Gastroesophageal sphincter (tissue), 4 donors: Measurements from ENCODE around the gene CAPN12. TPM values are rescaled to one million over a fixed set of nuclear protein-coding genes. Genes with fewer than 3 reads are reported as not detected.

Experiments used
- ATAC-seq: fragments of 150-250 bp; one replicate; pipeline ENCODE4 v1.9.1; 2016; ENCODE audit warnings: mild to moderate bottlenecking, moderate library complexity
- H3K27ac ChIP-seq, 4 donors: fragments of 200-600 bp; sonication (generic) in 3 of 4; 1 replicate in 3 of 4; 2 replicates in 1 of 4; pipeline ENCODE4 v1.5.1; 2016 to 2019
- H3K27me3 ChIP-seq: fragments of 200-600 bp; sonication (generic); one replicate; pipeline ENCODE4 v1.5.1; 2019
- H3K36me3 ChIP-seq, 2 donors: fragments of 200-600 bp; sonication (generic); one replicate each; pipeline ENCODE4 v1.5.1; 2019; ENCODE audit warnings: control low read depth in 1 of 2
- H3K4me1 ChIP-seq, 3 donors: fragments of 200-600 bp; sonication (generic); 1 replicate in 2 of 3; 2 replicates in 1 of 3; pipeline ENCODE4 v1.5.1; 2016 to 2019; ENCODE audit warnings: control low read depth in 2 of 3
- H3K4me3 ChIP-seq, 2 donors: fragments of 200-600 bp; sonication (generic); one replicate each; pipeline ENCODE4 v1.5.1; 2019; ENCODE audit warnings: mild to moderate bottlenecking in 1 of 2, moderate library complexity in 1 of 2
- H3K9me3 ChIP-seq, 3 donors: fragments of 200-600 bp; sonication (generic); one replicate each; pipeline ENCODE4 v1.5.1; 2017 to 2019; ENCODE audit warnings: control low read depth in 2 of 3
- CTCF ChIP-seq, 4 experiments: fragments of 200-600 bp in 2 of 4; fragments of 450-650 bp in 2 of 4; sonication (generic) in 1 of 4; IDR thresholded peaks; one replicate each; pipeline ENCODE4 v1.5.1; 2017 to 2019; ENCODE audit warnings: antibody characterized with exemption in 4 of 4, mild to moderate bottlenecking in 2 of 4, moderate library complexity in 2 of 4
- EP300 ChIP-seq: sonication (generic); formaldehyde crosslinking; IDR thresholded peaks from one replicate; pipeline ENCODE4 v1.6.1; 2017; ENCODE audit warnings: antibody characterized with exemption, mild to moderate bottlenecking
- POLR2A ChIP-seq, 2 donors: fragments of 450-650 bp; IDR thresholded peaks; one replicate each; pipeline ENCODE4 v1.6.1; 2017; ENCODE audit warnings: antibody characterized with exemption in 2 of 2, mild to moderate bottlenecking in 2 of 2, moderate library complexity in 1 of 2
- POLR2AphosphoS5 ChIP-seq: sonication (generic); formaldehyde crosslinking; IDR thresholded peaks from one replicate; pipeline ENCODE4 v1.6.1; 2017; ENCODE audit warnings: antibody characterized with exemption
- WGBS, 2 donors: methylation state at CpG; one replicate each; pipeline ENCODE4 v1.1.5; 2018; ENCODE audit warnings: low coverage in 1 of 2; 5-methylcytosine and 5-hydroxymethylcytosine counted together
- total RNA-seq, 4 donors: library from RNA; depleted of rRNA; stranded (reverse); fragments of >200 nt; gene quantifications; one replicate each; pipeline ENCODE4 v1.1.0, GENCODE V29; 2016

CAPN12 gene
- total RNA-seq, 4 donors from 2014 or later, result 0.93 to 2.2 (median 1.1) TPM; not detected in 1

- Histone ChIP-seq H3K27me3 (no peaks in the 10 kb centered on the region), H3K4me1 (peaks cover 0 to 63% (median 3%) of the 10 kb centered on the region in 3 donors), H3K27ac (peak overlapping the region in 3 of 4 donors; percentile 74 to 97 (median 76)), H3K36me3 (peaks cover 0 to 100% of the 10 kb centered on the region in 2 donors), H3K4me3 (no peak overlapping the region), H3K9me3 (no peaks in the 10 kb centered on the region)
- TF ChIP-seq POLR2AphosphoS5 (no peak), CTCF (IDR thresholded peaks at IDR 0.05) (no peak), EP300 (no peak), POLR2A (IDR thresholded peaks at IDR 0.05) (no peak)
- 72 to 90% methylated on average over 2 to 6 of the region's 20 CpGs for WGBS, 2 donors
- no peak for ATAC-seq
Observed at GRCh38 chr19:38721496-38721895, 22.8 kb downstream of the CAPN12 start.

- no peak for ATAC-seq
- Histone ChIP-seq H3K36me3 (peaks cover 0 to 100% of the 10 kb centered on the region in 2 donors), H3K27me3 (no peaks in the 10 kb centered on the region), H3K9me3 (no peaks in the 10 kb centered on the region), H3K27ac (peak overlapping the region in 3 of 4 donors; percentile 74 to 97 (median 76)), H3K4me1 (peaks cover 0 to 67% (median 3%) of the 10 kb centered on the region in 3 donors), H3K4me3 (no peak overlapping the region)
- no CpG with 5 or more reads among the region's 15 CpGs for WGBS, 2 donors
- TF ChIP-seq POLR2AphosphoS5 (no peak), CTCF (IDR thresholded peaks at IDR 0.05) (no peak)
Observed at GRCh38 chr19:38720559-38721236, 23.6 kb downstream of the CAPN12 start.

- Histone ChIP-seq H3K27me3 (no peaks in the 10 kb centered on the region), H3K9me3 (no peaks in the 10 kb centered on the region), H3K4me1 (peaks cover 0 to 75% (median 3%) of the 10 kb centered on the region in 3 donors), H3K4me3 (no peak overlapping the region), H3K27ac (peak overlapping the region in 3 of 4 donors; percentile 74 to 97 (median 76)), H3K36me3 (peaks cover 0 to 100% of the 10 kb centered on the region in 2 donors)
- WGBS, 2 donors, result no CpG with 5 or more reads among the region's 24 CpGs
- ATAC-seq, result no peak
- TF ChIP-seq POLR2A (IDR thresholded peaks at IDR 0.05) (no peak), EP300 (no peak), POLR2AphosphoS5 (no peak), CTCF (IDR thresholded peaks at IDR 0.05) (no peak)
Observed at GRCh38 chr19:38719761-38720558, 24.3 kb downstream of the CAPN12 start.

GRCh38 chr19:38718747-38719543 is 25.3 kb downstream of the CAPN12 start:
- Histone ChIP-seq H3K27me3 (no peaks in the 10 kb centered on the region), H3K36me3 (peaks cover 0 to 100% of the 10 kb centered on the region in 2 donors), H3K9me3 (no peaks in the 10 kb centered on the region), H3K4me1 (peaks cover 0 to 85% (median 6%) of the 10 kb centered on the region in 3 donors), H3K4me3 (no peak overlapping the region), H3K27ac (peak overlapping the region in 3 of 4 donors; percentile 74 to 97 (median 76))
- peak; percentile 60 for ATAC-seq
- 60% methylated on average over 3 of the region's 24 CpGs; no CpG with 5 or more reads in 1 of the 2 donors for WGBS, 2 donors
- TF ChIP-seq POLR2A (IDR thresholded peaks at IDR 0.05), result no peak
- no peak for TF ChIP-seq EP300
- TF ChIP-seq POLR2AphosphoS5, result peak; percentile 30
- peak in 2 of 4 experiments; percentile 4 to 50 for TF ChIP-seq CTCF (IDR thresholded peaks at IDR 0.05)
